AG04450 (cell line): ENCODE measurements around the gene RPTOR. TPM values are rescaled to one million over a fixed set of nuclear protein-coding genes. Genes with fewer than 3 reads are reported as not detected.

Experiments used
- CTCF ChIA-PET: fragments of 300-600, 350-600 bp; formaldehyde crosslinking; extraction: SDS; loops from one replicate; lab custom pipeline; 2022; ENCODE audit warnings: antibody characterized with exemption, inconsistent platforms; lab: Charles Lee
- POLR2A ChIA-PET: fragments of 350-600 bp; formaldehyde crosslinking; extraction: SDS; loops from one replicate; lab custom pipeline; 2021; ENCODE audit warnings: antibody characterized with exemption, inconsistent platforms; lab: Yijun Ruan, JAX
- DNase-seq: peaks from one replicate; pipeline ENCODE4 v3.0.0-alpha.2; 2011; ENCODE audit warnings: low read depth, low spot score
- H3K27ac ChIP-seq: one replicate; pipeline ENCODE4 v1.5.1; 2012; ENCODE audit warnings: low read depth, low read length, control low read depth
- H3K27me3 ChIP-seq: one replicate; pipeline ENCODE4 v1.6.0; 2012; ENCODE audit warnings: low read length; ENCODE audit not compliant: control insufficient read depth, insufficient read depth
- H3K4me3 ChIP-seq: 2 replicates; pipeline ENCODE4 v1.5.1; 2011; ENCODE audit warnings: mild to moderate bottlenecking, low read depth, low read length, control low read depth
- H3K9me3 ChIP-seq: 2 replicates; pipeline ENCODE4 v1.5.1; 2012; ENCODE audit warnings: low read length; ENCODE audit not compliant: control insufficient read depth, insufficient read depth
- polyA plus RNA-seq: library from polyadenylated mRNA; depleted of rRNA; stranded (reverse); fragments of >200 nt; gene quantifications from 2 replicates; pipeline ENCODE4 v1.2.3, GENCODE V29; 2011
- TF ChIP-seq, protein P1 (sequence below): IDR thresholded peaks from 2 replicates; pipeline ENCODE4 v1.5.1; 2011; ENCODE audit warnings: low read depth, low read length, control low read depth, inconsistent platforms

RPTOR gene
- polyA plus RNA-seq, 1 experiment, result 6.2 TPM

GRCh38 chr17:80601146-80601545, 56.5 kb downstream of the RPTOR start:
- no peak for DNase-seq
- Histone ChIP-seq H3K27ac (no peak overlapping the region), H3K4me3 (no peak overlapping the region), H3K27me3 (no peaks in the 10 kb centered on the region), H3K9me3 (no peaks in the 10 kb centered on the region; the same call in 1 of the 2 replicates)
- TF ChIP-seq, protein P1, sequence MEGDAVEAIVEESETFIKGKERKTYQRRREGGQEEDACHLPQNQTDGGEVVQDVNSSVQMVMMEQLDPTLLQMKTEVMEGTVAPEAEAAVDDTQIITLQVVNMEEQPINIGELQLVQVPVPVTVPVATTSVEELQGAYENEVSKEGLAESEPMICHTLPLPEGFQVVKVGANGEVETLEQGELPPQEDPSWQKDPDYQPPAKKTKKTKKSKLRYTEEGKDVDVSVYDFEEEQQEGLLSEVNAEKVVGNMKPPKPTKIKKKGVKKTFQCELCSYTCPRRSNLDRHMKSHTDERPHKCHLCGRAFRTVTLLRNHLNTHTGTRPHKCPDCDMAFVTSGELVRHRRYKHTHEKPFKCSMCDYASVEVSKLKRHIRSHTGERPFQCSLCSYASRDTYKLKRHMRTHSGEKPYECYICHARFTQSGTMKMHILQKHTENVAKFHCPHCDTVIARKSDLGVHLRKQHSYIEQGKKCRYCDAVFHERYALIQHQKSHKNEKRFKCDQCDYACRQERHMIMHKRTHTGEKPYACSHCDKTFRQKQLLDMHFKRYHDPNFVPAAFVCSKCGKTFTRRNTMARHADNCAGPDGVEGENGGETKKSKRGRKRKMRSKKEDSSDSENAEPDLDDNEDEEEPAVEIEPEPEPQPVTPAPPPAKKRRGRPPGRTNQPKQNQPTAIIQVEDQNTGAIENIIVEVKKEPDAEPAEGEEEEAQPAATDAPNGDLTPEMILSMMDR, result no peak
- ChIA-PET CTCF (no interaction called here), POLR2A (no interaction called here)

- CTCF ChIA-PET, result no interaction called here
- DNase-seq, result no peak
- TF ChIP-seq, protein P1, result no peak
- H3K27ac ChIP-seq, result no peak overlapping the region
- POLR2A ChIA-PET, result no interaction called here
- no peaks in the 10 kb centered on the region; the same call in 1 of the 2 replicates for H3K9me3 ChIP-seq
- no peak overlapping the region for H3K4me3 ChIP-seq
- no peaks in the 10 kb centered on the region for H3K27me3 ChIP-seq
Observed at GRCh38 chr17:80603396-80603795, 58.8 kb downstream of the RPTOR start.

DNA sequence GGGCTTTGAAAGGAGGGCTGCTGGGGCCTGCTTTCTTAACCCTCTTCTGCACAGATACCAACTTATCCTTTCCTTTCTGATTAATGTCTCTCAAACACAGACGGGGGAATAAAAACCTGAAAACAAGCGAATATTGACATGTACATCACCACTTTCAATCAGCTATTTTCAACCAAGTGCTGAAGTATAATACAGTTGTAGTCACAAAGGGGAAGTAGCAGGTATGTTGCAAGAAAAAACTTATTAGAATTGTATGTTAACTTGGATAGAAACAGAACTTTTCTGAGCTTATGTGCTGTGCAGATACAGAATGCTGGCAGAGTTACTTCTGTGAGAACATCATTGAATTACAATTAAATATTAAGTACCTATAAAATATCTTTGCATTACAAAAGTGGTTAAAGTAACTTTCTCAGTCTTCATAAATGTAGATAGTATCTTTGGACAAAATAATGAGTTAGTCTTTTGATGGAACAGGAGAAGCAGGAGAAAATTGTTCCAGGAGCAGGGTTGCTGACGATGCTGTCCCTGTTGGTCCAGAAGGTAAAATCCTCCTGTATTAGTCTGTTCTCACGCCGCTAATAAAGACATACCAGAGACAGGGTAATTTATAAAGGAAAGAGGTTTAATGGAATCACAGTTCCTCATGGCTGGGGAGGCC, 59.5 kb downstream of the RPTOR start:
- H3K27me3 ChIP-seq, result no peaks in the 10 kb centered on the region
- POLR2A ChIA-PET, result no interaction called here
- H3K4me3 ChIP-seq, result no peak overlapping the region
- CTCF ChIA-PET, result interaction anchor here (1.1 kb wide), 1 partner anchor 28 kb away, joined by 3 read pairs; no protein-coding TSS in a partner anchor
- H3K9me3 ChIP-seq, result no peaks in the 10 kb centered on the region; the same call in 1 of the 2 replicates
- H3K27ac ChIP-seq, result no peak overlapping the region
- TF ChIP-seq, protein P1, result no peak
- no peak for DNase-seq

- DNase-seq, result no peak
- ChIA-PET POLR2A (no interaction called here), CTCF (interaction anchor here (1.1 kb wide), 1 partner anchor 29 kb away, joined by 3 read pairs; no protein-coding TSS in a partner anchor)
- H3K9me3 ChIP-seq, result no peaks in the 10 kb centered on the region; the same call in 1 of the 2 replicates
- TF ChIP-seq, protein P1, result no peak
- no peak overlapping the region for H3K4me3 ChIP-seq
- no peak overlapping the region for H3K27ac ChIP-seq
- H3K27me3 ChIP-seq, result no peaks in the 10 kb centered on the region
Observed at GRCh38 chr17:80604670-80605010, 60.0 kb downstream of the RPTOR start.

GRCh38 chr17:80605326-80606066, 60.9 kb downstream of the RPTOR start:
- H3K9me3 ChIP-seq, result no peaks in the 10 kb centered on the region; the same call in 1 of the 2 replicates
- POLR2A ChIA-PET, result no interaction called here
- TF ChIP-seq, protein P1, result no peak
- CTCF ChIA-PET, result no interaction called here
- no peak overlapping the region for H3K27ac ChIP-seq
- DNase-seq, result no peak
- no peaks in the 10 kb centered on the region for H3K27me3 ChIP-seq
- no peak overlapping the region for H3K4me3 ChIP-seq
